Measurements from ENCODE around the gene PPP5C.
"Not testable (repeated sequence)": the region's sequence is repeated elsewhere in the genome, so short reads cannot be mapped to it uniquely, and the experiment has no call there.

PPP5C gene

GRCh38 chr19:46426506-46427162 is 79.7 kb downstream of the PPP5C start:
- Histone ChIP-seq H3K4me3 (ENCODE audit: low read depth, low read length) (peak overlapping the region; percentile 73), H3K9me3 (ENCODE audit: control insufficient read depth, insufficient read depth, low read length) (no peaks in the 10 kb centered on the region), H3K4me1 (ENCODE audit: control insufficient read depth, insufficient read depth, low read length) (0 out of 2 replicates have a peak, but pooled peaks cover 4% of the 10 kb centered on the region), H3K9ac (ENCODE audit: low read depth, low read length) (no peak overlapping the region), H3K27me3 (ENCODE audit: control insufficient read depth, insufficient read depth, low read length) (peaks cover 5% of the 10 kb centered on the region), H3K27ac (ENCODE audit: low read depth, low read length) (no peak overlapping the region), H3K36me3 (ENCODE audit: control insufficient read depth, insufficient read depth, low read length) (no peaks in the 10 kb centered on the region)

- H3K4me3 ChIP-seq (ENCODE audit: low read depth, low read length), result no peak overlapping the region
- H3K4me1 ChIP-seq (ENCODE audit: control insufficient read depth, insufficient read depth, low read length), result 0 out of 2 replicates have a peak, but pooled peaks cover 4% of the 10 kb centered on the region
These were observed 80.7 kb downstream of the PPP5C start for GRCh38 chr19:46427518-46428045.

GRCh38 chr19:46428239-46429135 is 81.6 kb downstream of the PPP5C start, which contains the start of gene PNMA8C:
PNMA8C (minus strand) TSS chr19:46428936; CDS start chr19:46428359, 577 bp downstream.
- H3K4me3 ChIP-seq (ENCODE audit: low read depth, low read length), result peak within 1 kb of the TSS; percentile 56
- 0 out of 2 replicates have a peak, but pooled peaks cover 4% of the 10 kb centered on the region for H3K4me1 ChIP-seq (ENCODE audit: control insufficient read depth, insufficient read depth, low read length)
- no peak within 1 kb of the TSS for H3K9ac ChIP-seq (ENCODE audit: low read depth, low read length)
- H3K27me3 ChIP-seq (ENCODE audit: control insufficient read depth, insufficient read depth, low read length), result peaks cover 5% of the 10 kb centered on the region
- H3K9me3 ChIP-seq (ENCODE audit: control insufficient read depth, insufficient read depth, low read length), result no peaks in the 10 kb centered on the region
- H3K27ac ChIP-seq (ENCODE audit: low read depth, low read length), result no peak within 1 kb of the TSS
- no peaks in the 10 kb centered on the region for H3K36me3 ChIP-seq (ENCODE audit: control insufficient read depth, insufficient read depth, low read length)

More at GRCh38 chr19:46427518-46428045, 80.7 kb downstream of the PPP5C start:
- no peak overlapping the region for H3K27ac ChIP-seq (ENCODE audit: low read depth, low read length)
- H3K9me3 ChIP-seq (ENCODE audit: control insufficient read depth, insufficient read depth, low read length), result no peaks in the 10 kb centered on the region
- H3K36me3 ChIP-seq (ENCODE audit: control insufficient read depth, insufficient read depth, low read length), result no peaks in the 10 kb centered on the region
- H3K9ac ChIP-seq (ENCODE audit: low read depth, low read length), result no peak overlapping the region
- H3K27me3 ChIP-seq (ENCODE audit: control insufficient read depth, insufficient read depth, low read length), result peaks cover 5% of the 10 kb centered on the region

- H3K9ac ChIP-seq (ENCODE audit: low read depth, low read length), result no peak overlapping the region
- no peak overlapping the region for H3K4me3 ChIP-seq (ENCODE audit: low read depth, low read length)
- no peaks in the 10 kb centered on the region for H3K36me3 ChIP-seq (ENCODE audit: control insufficient read depth, insufficient read depth, low read length)
- H3K27ac ChIP-seq (ENCODE audit: low read depth, low read length), result no peak overlapping the region
- H3K9me3 ChIP-seq (ENCODE audit: control insufficient read depth, insufficient read depth, low read length), result no peaks in the 10 kb centered on the region
- H3K27me3 ChIP-seq (ENCODE audit: control insufficient read depth, insufficient read depth, low read length), result peaks cover 5% of the 10 kb centered on the region
- H3K4me1 ChIP-seq (ENCODE audit: control insufficient read depth, insufficient read depth, low read length), result 0 out of 2 replicates have a peak, but pooled peaks cover 4% of the 10 kb centered on the region
These were observed 83.1 kb downstream of the PPP5C start for GRCh38 chr19:46429999-46430398.

- 0 out of 2 replicates have a peak, but pooled peaks cover 3% of the 10 kb centered on the region for H3K4me1 ChIP-seq (ENCODE audit: control insufficient read depth, insufficient read depth, low read length)
- H3K9ac ChIP-seq (ENCODE audit: low read depth, low read length), result no peak overlapping the region
- no peaks in the 10 kb centered on the region; the same call in 1 of the 2 replicates for H3K27me3 ChIP-seq (ENCODE audit: control insufficient read depth, insufficient read depth, low read length)
- no peaks in the 10 kb centered on the region for H3K36me3 ChIP-seq (ENCODE audit: control insufficient read depth, insufficient read depth, low read length)
- H3K4me3 ChIP-seq (ENCODE audit: low read depth, low read length), result no peak overlapping the region
- no peaks in the 10 kb centered on the region for H3K9me3 ChIP-seq (ENCODE audit: control insufficient read depth, insufficient read depth, low read length)
- no peak overlapping the region for H3K27ac ChIP-seq (ENCODE audit: low read depth, low read length)
These were observed 84.9 kb downstream of the PPP5C start for GRCh38 chr19:46431824-46432223.

- H3K27ac ChIP-seq (ENCODE audit: low read depth, low read length); H3K36me3 ChIP-seq (ENCODE audit: control insufficient read depth, insufficient read depth, low read length); H3K27me3 ChIP-seq (ENCODE audit: control insufficient read depth, insufficient read depth, low read length); H3K4me3 ChIP-seq (ENCODE audit: low read depth, low read length); H3K4me1 ChIP-seq (ENCODE audit: control insufficient read depth, insufficient read depth, low read length); H3K9ac ChIP-seq (ENCODE audit: low read depth, low read length); H3K9me3 ChIP-seq (ENCODE audit: control insufficient read depth, insufficient read depth, low read length): not testable (repeated sequence)
These were observed 86.6 kb downstream of the PPP5C start for GRCh38 chr19:46433470-46433869.

- Histone ChIP-seq H3K27ac (ENCODE audit: low read depth, low read length) (no peak overlapping the region), H3K36me3 (ENCODE audit: control insufficient read depth, insufficient read depth, low read length) (no peaks in the 10 kb centered on the region), H3K27me3 (ENCODE audit: control insufficient read depth, insufficient read depth, low read length) (no peaks in the 10 kb centered on the region; the same call in 1 of the 2 replicates), H3K4me1 (ENCODE audit: control insufficient read depth, insufficient read depth, low read length) (no peaks in the 10 kb centered on the region), H3K9ac (ENCODE audit: low read depth, low read length) (no peak overlapping the region), H3K9me3 (ENCODE audit: control insufficient read depth, insufficient read depth, low read length) (no peaks in the 10 kb centered on the region), H3K4me3 (ENCODE audit: low read depth, low read length) (no peak overlapping the region)
These were observed 88.1 kb downstream of the PPP5C start for GRCh38 chr19:46435009-46435408.

- H3K4me1 ChIP-seq (ENCODE audit: control insufficient read depth, insufficient read depth, low read length); H3K9ac ChIP-seq (ENCODE audit: low read depth, low read length); H3K27me3 ChIP-seq (ENCODE audit: control insufficient read depth, insufficient read depth, low read length); H3K27ac ChIP-seq (ENCODE audit: low read depth, low read length); H3K36me3 ChIP-seq (ENCODE audit: control insufficient read depth, insufficient read depth, low read length); H3K4me3 ChIP-seq (ENCODE audit: low read depth, low read length); H3K9me3 ChIP-seq (ENCODE audit: control insufficient read depth, insufficient read depth, low read length): not testable (repeated sequence)
These were observed 88.8 kb downstream of the PPP5C start for GRCh38 chr19:46435689-46436088.
